OCI-LY1 (cell line): ENCODE measurements around the gene GUCA1C.

ENCODE experiments used
- CTCF ChIP-seq: fragments of 200-600 bp; sonication (generic), shearing (Covaris generic); IDR thresholded peaks from 2 replicates; pipeline ENCODE4 v1.5.1; 2017; ENCODE audit warnings: mild to moderate bottlenecking, antibody characterized with exemption, low read length, moderate library complexity, mixed read lengths
- EZH2 ChIP-seq: fragments of 200-600 bp; sonication (generic), shearing (Covaris generic); IDR thresholded peaks from 2 replicates; pipeline ENCODE4 v1.8.0; 2017; ENCODE audit warnings: borderline replicate concordance, mixed run types, mild to moderate bottlenecking, antibody characterized with exemption, low read length, moderate library complexity, mixed read lengths

GRCh38 chr3:108863799-108864135 lies 89.9 kb downstream of the GUCA1C start:
- TF ChIP-seq CTCF (no peak), EZH2 (no peak)
